Breast epithelium (tissue), 3 donors: ENCODE results near the gene SV2C.

Source experiments
- POLR2A ChIP-seq: fragments of 450-650 bp; IDR thresholded peaks from one replicate; pipeline ENCODE4 v1.6.1; 2016; ENCODE audit warnings: antibody characterized with exemption, mild to moderate bottlenecking, moderate library complexity
- POLR2AphosphoS5 ChIP-seq, 3 donors: sonication (generic); formaldehyde crosslinking; IDR thresholded peaks; one replicate each; pipeline ENCODE4 v1.6.1; 2017; ENCODE audit warnings: antibody characterized with exemption in 3 of 3
- TF ChIP-seq, protein P1 (sequence below), 3 donors: fragments of 450-650 bp; IDR thresholded peaks; one replicate each; pipeline ENCODE4 v1.5.1; 2016 to 2017; ENCODE audit warnings: antibody characterized with exemption in 3 of 3, mild to moderate bottlenecking in 3 of 3, moderate library complexity in 3 of 3

DNA sequence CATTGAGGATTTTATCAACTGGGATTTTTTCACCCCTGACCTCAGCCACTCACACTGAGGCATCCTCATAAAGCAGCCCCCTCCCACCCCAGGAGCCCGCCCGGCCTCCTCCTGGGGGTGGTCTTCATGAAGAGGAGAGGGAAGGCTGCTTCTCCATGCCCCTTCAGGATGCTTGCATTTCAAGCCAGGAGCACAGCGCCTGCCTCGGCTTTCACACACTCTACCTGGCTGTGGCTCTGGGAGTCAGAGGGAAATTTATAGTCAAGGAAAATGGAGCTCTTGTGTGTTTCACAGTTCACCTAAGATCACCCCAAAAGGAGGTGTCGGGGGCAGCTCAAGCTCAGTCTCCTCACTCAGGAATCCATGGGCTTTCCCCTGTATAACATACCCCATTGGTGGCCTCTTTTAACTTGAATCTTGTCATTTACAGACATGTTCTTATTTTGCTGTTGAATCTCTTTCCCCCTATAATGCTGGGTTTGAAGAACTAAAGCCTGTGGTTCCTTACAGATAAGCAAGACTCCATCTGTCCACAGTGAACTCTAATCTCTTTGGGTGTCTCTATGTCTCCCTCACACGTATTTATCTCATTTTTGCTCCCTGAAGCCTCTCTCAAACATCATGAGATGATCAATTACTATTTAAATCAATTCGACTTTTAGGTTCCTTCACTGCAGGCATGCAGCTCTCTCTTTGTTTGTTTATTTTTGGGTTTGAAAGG, 297.3 kb downstream of the SV2C start:
- TF ChIP-seq, protein P1, sequence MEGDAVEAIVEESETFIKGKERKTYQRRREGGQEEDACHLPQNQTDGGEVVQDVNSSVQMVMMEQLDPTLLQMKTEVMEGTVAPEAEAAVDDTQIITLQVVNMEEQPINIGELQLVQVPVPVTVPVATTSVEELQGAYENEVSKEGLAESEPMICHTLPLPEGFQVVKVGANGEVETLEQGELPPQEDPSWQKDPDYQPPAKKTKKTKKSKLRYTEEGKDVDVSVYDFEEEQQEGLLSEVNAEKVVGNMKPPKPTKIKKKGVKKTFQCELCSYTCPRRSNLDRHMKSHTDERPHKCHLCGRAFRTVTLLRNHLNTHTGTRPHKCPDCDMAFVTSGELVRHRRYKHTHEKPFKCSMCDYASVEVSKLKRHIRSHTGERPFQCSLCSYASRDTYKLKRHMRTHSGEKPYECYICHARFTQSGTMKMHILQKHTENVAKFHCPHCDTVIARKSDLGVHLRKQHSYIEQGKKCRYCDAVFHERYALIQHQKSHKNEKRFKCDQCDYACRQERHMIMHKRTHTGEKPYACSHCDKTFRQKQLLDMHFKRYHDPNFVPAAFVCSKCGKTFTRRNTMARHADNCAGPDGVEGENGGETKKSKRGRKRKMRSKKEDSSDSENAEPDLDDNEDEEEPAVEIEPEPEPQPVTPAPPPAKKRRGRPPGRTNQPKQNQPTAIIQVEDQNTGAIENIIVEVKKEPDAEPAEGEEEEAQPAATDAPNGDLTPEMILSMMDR (IDR thresholded peaks at IDR 0.05): no peak
- TF ChIP-seq POLR2A (no peak), POLR2AphosphoS5 (IDR thresholded peaks at IDR 0.05) (no peak)
